GM12892 (cell line): ENCODE results near the gene SNAPC5.
A peak's percentile ranks its signal among the peaks of the same experiment; 100 is the strongest.
"Not testable (repeated sequence)": the region's sequence is repeated elsewhere in the genome, so short reads cannot be mapped to it uniquely, and the experiment has no call there.

Experiments used
- DNase-seq: peaks from one replicate; pipeline ENCODE4 v3.0.0; 2011; ENCODE audit not compliant: insufficient read length
- FAIRE-seq: peaks from 2 replicates; lab custom pipeline; 2011; peaks lifted over from hg19 to GRCh38; lab: Jason Lieb, UNC
- POLR2A ChIP-seq: IDR thresholded peaks from 2 replicates; pipeline ENCODE4 v1.6.1; 2011; ENCODE audit warnings: low read depth, low read length, control low read depth
- POLR2AphosphoS5 ChIP-seq: IDR thresholded peaks from 2 replicates; pipeline ENCODE4 v1.6.1; 2011; ENCODE audit warnings: low read depth, low read length, control low read depth
- TAF1 ChIP-seq: IDR thresholded peaks from 2 replicates; pipeline ENCODE4 v1.6.1; 2011; ENCODE audit warnings: low read depth, mild to moderate bottlenecking, control low read depth, low read length, borderline replicate concordance

Gene SNAPC5

DNA sequence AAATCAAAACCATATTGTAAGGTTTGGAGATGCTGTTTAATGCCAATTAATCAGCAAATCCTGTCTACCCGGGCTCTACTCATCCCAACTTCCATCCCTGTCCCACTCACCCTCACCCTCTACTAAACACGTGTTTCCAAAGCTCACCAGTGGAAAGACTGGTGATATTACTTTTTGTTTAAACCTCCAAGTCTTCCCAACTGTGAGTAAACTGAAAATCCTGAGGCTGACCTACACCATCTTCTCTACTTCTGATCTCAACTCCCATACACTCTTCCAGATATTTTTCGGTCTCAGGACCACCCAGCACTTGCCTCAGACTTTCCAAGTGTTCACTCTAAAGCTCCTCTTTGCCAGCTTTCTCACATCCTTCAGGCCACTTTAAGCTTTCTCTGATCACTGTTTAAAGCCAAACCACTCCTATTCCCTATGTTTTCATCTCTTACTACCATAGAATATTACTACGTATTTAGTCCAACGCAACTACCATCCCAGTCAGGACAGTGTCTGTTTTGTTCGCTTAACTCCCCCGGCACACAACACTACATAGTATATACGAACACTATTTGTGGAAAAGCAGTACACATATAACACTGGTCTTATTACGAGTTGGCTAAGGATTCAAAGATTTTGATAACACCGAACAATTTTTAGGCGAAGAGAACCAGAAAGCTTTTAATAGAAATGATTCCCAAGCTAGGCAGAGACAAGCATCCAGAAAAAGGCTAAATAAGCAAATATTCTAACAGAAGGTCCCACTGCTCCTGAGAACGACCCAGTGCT is 6.4 kb upstream of the SNAPC5 start:
- TF ChIP-seq POLR2A (no peak; the same call in 1 of the 2 replicates), TAF1 (no peak), POLR2AphosphoS5 (no peak)
- no peak for FAIRE-seq
- DNase-seq: no peak

DNA sequence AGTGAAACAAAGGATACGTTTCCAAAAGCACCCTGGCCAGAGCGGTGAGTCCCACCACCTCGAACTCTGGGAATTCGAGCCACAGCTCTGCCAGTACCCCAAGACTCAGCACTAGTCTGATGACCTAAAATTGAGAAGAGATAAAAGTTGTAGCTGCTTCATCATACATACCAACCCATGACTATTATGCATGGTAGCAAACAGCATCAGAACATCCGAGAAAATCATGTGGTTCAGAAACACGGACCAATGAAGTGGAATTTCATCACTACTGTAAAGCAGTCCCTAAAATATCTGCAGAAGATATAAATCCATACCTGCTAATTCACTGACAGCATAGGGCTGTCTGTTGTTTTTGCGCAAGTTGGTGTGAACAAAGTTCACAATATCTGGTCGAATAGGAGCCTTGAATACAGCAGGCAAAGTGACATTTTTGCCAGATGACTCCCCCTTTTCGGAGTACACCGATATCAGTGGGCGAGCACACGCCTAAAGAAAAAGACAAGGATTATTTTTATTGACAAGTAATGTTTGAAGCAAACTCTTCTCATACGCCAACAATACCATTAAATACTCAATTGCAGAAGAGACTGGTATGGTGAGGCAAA is 5.6 kb upstream of the SNAPC5 start:
- not testable (repeated sequence) for DNase-seq
- peak; percentile 64 for FAIRE-seq

DNA sequence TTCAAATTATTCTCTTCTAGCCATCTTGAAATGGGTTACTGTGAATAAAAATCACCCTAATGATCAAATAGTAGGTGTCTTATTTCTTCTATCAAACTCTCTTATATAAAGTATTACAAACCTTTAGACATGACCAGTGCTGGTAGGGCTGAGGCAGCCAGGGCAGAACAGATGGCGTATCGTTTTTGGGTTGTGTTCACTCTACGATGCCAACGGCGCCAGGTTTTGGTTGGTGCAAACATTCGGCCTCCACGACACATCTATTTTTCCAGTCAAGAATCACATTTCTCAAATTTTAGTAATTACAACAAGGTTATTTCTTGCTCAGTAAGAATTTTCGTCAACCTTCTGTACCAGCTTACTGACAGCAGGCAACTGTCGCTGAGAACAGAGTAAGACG is 4.9 kb upstream of the SNAPC5 start:
- FAIRE-seq (no peak), DNase-seq (no peak)
- TF ChIP-seq POLR2AphosphoS5: no peak
- TF ChIP-seq TAF1: no peak
- TF ChIP-seq POLR2A: no peak

DNA sequence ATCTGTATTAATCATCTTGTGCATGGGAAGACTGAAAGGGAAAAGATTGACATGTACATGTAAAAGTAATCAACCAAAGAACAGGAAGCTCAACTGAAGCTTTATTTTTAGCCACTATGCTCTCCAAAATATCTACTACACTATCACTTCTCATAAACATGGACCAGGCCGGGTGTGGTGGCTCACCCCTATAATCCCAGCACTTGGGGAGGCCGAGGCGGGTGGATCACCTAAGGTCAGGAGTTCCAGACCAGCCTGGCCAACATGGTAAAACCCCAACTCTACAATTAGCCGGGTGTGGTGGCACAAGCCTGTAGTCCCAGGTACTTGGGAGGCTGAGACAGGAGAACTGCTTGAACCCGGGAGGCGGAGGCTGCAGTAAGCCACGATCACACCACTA is 2.8 kb upstream of the SNAPC5 start:
- TF ChIP-seq POLR2AphosphoS5: peak; percentile 40; the same call in 1 of the 2 replicates
- DNase-seq, FAIRE-seq: not testable (repeated sequence)

DNA sequence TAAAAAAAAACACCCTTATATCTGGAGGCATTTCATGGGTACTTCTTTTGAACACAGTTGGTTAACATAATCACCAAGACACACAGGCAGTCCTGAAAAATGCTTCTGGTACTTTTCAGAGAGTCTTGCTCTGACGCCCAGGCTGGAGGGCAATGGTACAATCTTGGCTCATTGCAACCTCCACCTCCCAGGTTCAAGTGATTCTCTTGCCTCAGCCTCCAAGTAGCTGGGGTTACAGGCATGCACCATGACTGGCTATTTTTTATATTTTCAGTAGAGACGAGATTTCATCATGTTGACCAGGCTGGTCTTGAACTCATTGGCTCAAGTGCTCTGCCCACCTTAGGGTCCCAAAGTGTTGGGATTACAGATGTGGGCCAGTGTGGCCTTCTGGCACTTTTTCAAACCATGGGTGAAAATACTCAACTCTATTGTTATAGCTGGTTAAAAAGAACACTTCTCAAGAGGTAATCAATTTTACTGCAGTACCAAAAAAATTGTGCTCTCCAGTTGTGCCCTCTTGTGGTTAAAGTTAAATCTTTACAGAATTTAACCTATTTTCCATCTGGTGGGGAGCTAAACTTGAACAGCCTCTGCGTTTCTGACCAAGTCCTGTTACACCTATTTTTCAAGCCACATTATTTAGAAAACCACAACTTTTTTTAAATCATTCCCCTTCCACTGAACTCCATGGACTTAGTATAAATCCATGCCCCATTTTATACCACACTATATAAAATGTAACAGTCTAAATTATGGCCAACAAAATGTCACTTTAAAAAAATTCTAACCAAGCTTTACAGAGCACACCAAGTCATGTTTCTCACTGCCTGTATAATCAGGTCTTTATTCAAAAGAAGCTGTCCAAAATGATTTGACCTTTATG is 1.2 kb upstream of the SNAPC5 start:
- FAIRE-seq (no peak), DNase-seq (no peak)
- TF ChIP-seq POLR2AphosphoS5: no peak; the same call in 1 of the 2 replicates
- TF ChIP-seq TAF1: no peak
- no peak for TF ChIP-seq POLR2A

GRCh38 chr15:66496951-66497501 is 536 bp downstream of the SNAPC5 start:
- FAIRE-seq (no peak), DNase-seq (no peak)
- no peak for TF ChIP-seq TAF1
- TF ChIP-seq POLR2A: no peak
- TF ChIP-seq POLR2AphosphoS5: no peak

DNA sequence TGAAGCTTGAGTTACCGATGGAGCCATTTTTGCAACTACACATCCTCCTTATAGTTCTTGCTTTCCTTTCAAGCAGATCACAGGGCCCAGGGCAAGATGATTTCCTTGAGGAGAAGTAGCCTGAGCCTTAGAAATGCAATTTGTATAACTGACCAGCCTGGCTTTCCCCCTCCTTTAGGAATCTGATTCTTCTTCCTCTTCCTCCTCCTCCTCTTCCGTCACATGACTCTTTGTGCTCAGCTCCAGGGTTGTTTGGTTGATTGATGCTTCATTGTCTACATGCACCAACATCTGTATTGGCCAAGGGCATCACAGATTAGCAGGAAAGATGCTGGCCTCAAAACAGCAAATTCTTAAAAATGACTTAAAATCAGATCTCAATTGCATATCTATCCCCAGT is 3.3 kb downstream of the SNAPC5 start:
- FAIRE-seq (no peak), DNase-seq (no peak)
- TF ChIP-seq POLR2A (peak; percentile 30; the same call in 1 of the 2 replicates), POLR2AphosphoS5 (no peak), TAF1 (no peak)

DNA sequence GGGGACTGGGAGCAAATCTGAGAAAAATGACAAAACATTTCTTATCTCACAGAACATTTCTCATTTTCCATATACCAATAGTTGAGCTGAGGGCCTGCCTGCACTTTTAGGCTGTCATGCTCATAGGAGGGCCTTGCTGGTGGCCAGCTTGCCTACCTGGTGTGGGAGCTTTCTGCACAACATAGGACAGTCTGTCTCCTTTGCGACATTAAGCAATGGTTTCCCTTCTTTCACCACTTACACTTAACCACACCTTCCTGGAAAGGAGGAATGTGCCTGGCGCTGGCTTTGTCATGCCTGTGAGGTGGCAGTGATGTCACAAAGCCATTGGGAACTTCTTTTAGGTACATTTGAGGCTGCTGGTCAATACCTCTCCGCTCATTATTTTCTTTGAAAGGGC is 5.7 kb downstream of the SNAPC5 start:
- no peak for FAIRE-seq
- TF ChIP-seq POLR2AphosphoS5: peak; percentile 60
- no peak for TF ChIP-seq TAF1
- TF ChIP-seq POLR2A: 0 out of 2 replicates have a peak, but pooled peaks have one; percentile 35
- DNase-seq: no peak

- FAIRE-seq (no peak), DNase-seq (no peak)
- TF ChIP-seq POLR2A: no peak
- no peak for TF ChIP-seq TAF1
- no peak for TF ChIP-seq POLR2AphosphoS5
These were observed 8.3 kb downstream of the SNAPC5 start for GRCh38 chr15:66489179-66489791.

DNA sequence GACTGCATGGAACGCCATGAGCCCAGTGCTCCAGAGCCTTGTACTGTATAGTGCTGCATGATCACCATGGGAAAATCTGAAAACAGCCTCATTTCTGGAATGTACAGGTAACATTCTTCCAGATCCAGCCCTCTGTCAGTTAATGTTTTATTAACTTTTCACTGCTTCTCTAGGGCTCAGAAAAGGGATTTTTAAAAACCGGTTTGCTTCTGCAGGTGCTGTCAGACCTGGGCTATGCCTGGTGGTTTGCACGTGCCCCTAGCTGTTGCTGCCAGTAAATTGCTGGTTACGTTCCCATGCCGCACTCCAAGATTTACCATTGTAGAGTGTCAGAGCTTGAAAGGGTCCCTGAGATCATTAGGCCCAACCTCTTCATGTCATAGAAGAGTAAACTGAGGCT is 9.0 kb downstream of the SNAPC5 start:
- FAIRE-seq (no peak), DNase-seq (no peak)
- TF ChIP-seq TAF1 (no peak), POLR2AphosphoS5 (no peak), POLR2A (no peak)

- FAIRE-seq (no peak), DNase-seq (no peak)
- TF ChIP-seq TAF1 (no peak), POLR2AphosphoS5 (no peak)
These were observed 10.7 kb downstream of the SNAPC5 start for GRCh38 chr15:66486887-66487286.

GRCh38 chr15:66484539-66485112 is 12.9 kb downstream of the SNAPC5 start:
- TF ChIP-seq POLR2A: no peak
- no peak for TF ChIP-seq POLR2AphosphoS5
- no peak for TF ChIP-seq TAF1
- FAIRE-seq (no peak), DNase-seq (no peak)

- DNase-seq (no peak), FAIRE-seq (no peak)
- TF ChIP-seq POLR2AphosphoS5 (no peak), POLR2A (no peak), TAF1 (no peak)
These were observed 14.4 kb downstream of the SNAPC5 start for GRCh38 chr15:66483131-66483566.
